K562 (cell line): Measurements from ENCODE around the gene IL31. TPM values are rescaled to one million over a fixed set of nuclear protein-coding genes. Genes with fewer than 3 reads are reported as not detected.

Experiments
- ATAC-seq: fragments of 200-7000 bp; cut with Tn5 transposase; 3 replicates; pipeline ENCODE4 v1.9.1; 2020; ENCODE audit warnings: moderate library complexity
- BruUV-seq: library from RNA; stranded (reverse); fragments of 400-500 nt; replicated peaks from 2 replicates; lab custom pipeline; 2021; lab: Mats Ljungman, UMichigan
- CTCF ChIA-PET: fragments of 300-600 bp; formaldehyde crosslinking; extraction: SDS; loops from one replicate; lab custom pipeline; 2021; ENCODE audit warnings: low intra/inter-chr PET ratio; lab: Yijun Ruan, JAX
- POLR2A ChIA-PET: fragments of 300-600, 350-650 bp; sonication (Branson Sonifier 250); formaldehyde crosslinking; extraction: SDS; loops from one replicate; lab custom pipeline; 2021; ENCODE audit warnings: antibody characterized with exemption, inconsistent platforms; lab: Yijun Ruan, JAX
- DNase-seq, 4 experiments: peaks; one replicate each; pipeline versions ENCODE4 v3.0.0 to v3.0.0-alpha.2; 2011 to 2018; ENCODE audit warnings: low spot score in 3 of 4, mixed read lengths in 3 of 4; ENCODE audit errors: extremely low read depth in 1 of 4
- FAIRE-seq: peaks from 2 replicates; lab custom pipeline; 2011; peaks lifted over from hg19 to GRCh38; lab: Jason Lieb, UNC
- H2AFZ ChIP-seq: 2 replicates; pipeline ENCODE4 v1.6.0; 2011; ENCODE audit warnings: low read depth, low read length, control low read depth, inconsistent platforms
- H3K27ac ChIP-seq: fragments of 200-600 bp; 3 replicates; pipeline ENCODE4 v1.8.0; 2011; ENCODE audit warnings: low read depth, mild to moderate bottlenecking, control low read depth, inconsistent platforms, low read length, moderate library complexity, mixed read lengths; ENCODE audit errors: extremely low read depth
- H3K27me3 ChIP-seq, 2 experiments: fragments of 300-600 bp in 1 of 2; 2 replicates in 1 of 2; 3 replicates in 1 of 2; pipeline versions ENCODE4 v1.6.0 to v1.8.0; 2011; ENCODE audit warnings: inconsistent platforms in 2 of 2, low read length in 2 of 2, mild to moderate bottlenecking in 1 of 2, mixed read lengths in 1 of 2, moderate library complexity in 1 of 2; ENCODE audit not compliant: control insufficient read depth in 2 of 2, insufficient read depth in 2 of 2
- H3K36me3 ChIP-seq: fragments of 300-600 bp; 3 replicates; pipeline ENCODE4 v1.8.0; 2011; ENCODE audit warnings: mild to moderate bottlenecking, low read length, inconsistent platforms; ENCODE audit not compliant: control insufficient read depth, insufficient read depth
- H3K4me1 ChIP-seq, 2 experiments: fragments of 200-600 bp in 1 of 2; replicated peaks in 1 of 2; 2 replicates in 1 of 2; 3 replicates in 1 of 2; pipeline versions ENCODE4 v1.5.1 to v1.8.0; 2011; ENCODE audit warnings: inconsistent platforms in 2 of 2, low read length in 2 of 2, mild to moderate bottlenecking in 1 of 2, mixed read lengths in 1 of 2, moderate library complexity in 1 of 2; ENCODE audit not compliant: control insufficient read depth in 2 of 2, insufficient read depth in 2 of 2
- H3K4me2 ChIP-seq: 2 replicates; pipeline ENCODE4 v1.6.1; 2011; ENCODE audit warnings: low read length, control low read depth, inconsistent platforms, mixed read lengths; ENCODE audit not compliant: insufficient read depth
- H3K4me3 ChIP-seq: fragments of 200-600 bp; sonication (generic), shearing (Covaris generic); 2 replicates; pipeline ENCODE4 v1.5.1; 2016; ENCODE audit warnings: control low read depth, inconsistent platforms
- H3K79me2 ChIP-seq: fragments of 200-600 bp; 3 replicates; pipeline ENCODE4 v1.8.0; 2011; ENCODE audit warnings: low read length, inconsistent platforms; ENCODE audit not compliant: control insufficient read depth, insufficient read depth
- H3K9ac ChIP-seq, 2 experiments: 2 replicates each; pipeline versions ENCODE4 v1.6.0 to v1.6.1; 2011; ENCODE audit warnings: low read depth in 2 of 2, low read length in 2 of 2, control low read depth in 1 of 2, inconsistent platforms in 1 of 2, mild to moderate bottlenecking in 1 of 2, mixed read lengths in 1 of 2; ENCODE audit not compliant: insufficient read depth in 1 of 2
- H3K9me1 ChIP-seq: one replicate; pipeline ENCODE4 v1.6.0; 2011; ENCODE audit warnings: inconsistent platforms, mild to moderate bottlenecking, low read length, moderate library complexity; ENCODE audit not compliant: control insufficient read depth, insufficient read depth
- H3K9me3 ChIP-seq: replicated peaks from 2 replicates; pipeline ENCODE4 v1.5.1; 2011; ENCODE audit warnings: low read depth, low read length, inconsistent platforms; ENCODE audit not compliant: control insufficient read depth, insufficient read depth
- H4K20me1 ChIP-seq: replicated peaks from 2 replicates; pipeline ENCODE4 v1.6.1; 2011; ENCODE audit warnings: low read length, inconsistent platforms, mixed read lengths; ENCODE audit not compliant: control insufficient read depth, insufficient read depth
- ARNT ChIP-seq, 2 experiments: fragments of 450-650 bp; IDR thresholded peaks; 2 replicates each; pipeline ENCODE4 v1.6.1; 2016; ENCODE audit warnings: mild to moderate bottlenecking in 1 of 2
- CBX3 ChIP-seq, 2 experiments: IDR thresholded peaks; 1 replicate in 1 of 2; 2 replicates in 1 of 2; pipeline ENCODE4 v1.6.1; 2012; ENCODE audit warnings: inconsistent platforms in 2 of 2, low read length in 2 of 2, borderline replicate concordance in 1 of 2, control low read depth in 1 of 2
- FIP1L1 ChIP-seq: fragments of 200-400 bp; formaldehyde crosslinking; IDR thresholded peaks from 2 replicates; pipeline ENCODE4 v1.6.1; 2018; ENCODE audit warnings: mild to moderate bottlenecking, low read depth, low read length; ENCODE audit not compliant: poor library complexity, severe bottlenecking
- IRF9 ChIP-seq: fragments of 450-650 bp; IDR thresholded peaks from 2 replicates; pipeline ENCODE4 v1.6.1; 2016; ENCODE audit warnings: missing biosample characterization, missing genetic modification characterization
- RBBP5 ChIP-seq: fragments of 200-600 bp; sonication (generic); IDR thresholded peaks from 2 replicates; pipeline ENCODE4 v1.6.1; 2012; ENCODE audit warnings: borderline replicate concordance, mild to moderate bottlenecking, low read length, control low read depth, inconsistent platforms; ENCODE audit not compliant: insufficient read depth, poor library complexity, severe bottlenecking
- ZNF609 ChIP-seq: sonication (generic); formaldehyde crosslinking; IDR thresholded peaks from 2 replicates; pipeline ENCODE4 v1.8.1; 2023; ENCODE audit warnings: missing genetic modification reagents, mild to moderate bottlenecking, borderline replicate concordance
- WGBS: fragments of 100-300 bp; shearing (Covaris generic); methylation state at CpG from one replicate; pipeline ENCODE4 v1.1.6; 2016; ENCODE audit warnings: low coverage, mixed read lengths; ENCODE audit not compliant: insufficient coverage; ENCODE audit errors: missing lambda C conversion rate; 5-methylcytosine and 5-hydroxymethylcytosine counted together
- in situ Hi-C: fragments of 300-500 bp; cut with MboI; formaldehyde crosslinking; loops from 4 replicates; pipeline ENCODE4 v1.15.0; 2018; ENCODE audit warnings: inconsistent platforms, mixed read lengths
- intact Hi-C: fragments of 100-400 bp; cut with micrococcal nuclease; formaldehyde crosslinking; loops from 2 replicates; pipeline ENCODE4 v1.14.2; 2022
- polyA plus RNA-seq, 8 experiments: library from polyadenylated mRNA; depleted of rRNA in 4 of 8; stranded (reverse) in 5 of 8; unstranded in 3 of 8; fragments of >200 nt; fragmentation: Nextera tagmentation in 2 of 8; fragmentation: Illumina TruSeq in 1 of 8; extraction: Ambion mirVana in 2 of 8; extraction: Trizol in 1 of 8; gene quantifications; 2 replicates each; pipeline versions ENCODE4 v1.2.1 to v1.2.3, GENCODE V29; 2011 to 2014; ENCODE audit warnings: inconsistent platforms in 1 of 8, missing spikeins in 1 of 8
- total RNA-seq, 7 experiments: library from RNA; depleted of rRNA in 6 of 7; stranded (reverse); fragments of >200 nt in 6 of 7; fragmentation: Illumina TruSeq in 2 of 7; extraction: Trizol in 2 of 7; gene quantifications; 2 replicates each; pipeline versions ENCODE4 v1.2.1 to v1.2.3, GENCODE V29; 2011 to 2021; ENCODE audit warnings: low replicate concordance in 1 of 7

IL31 gene
- total and polyA plus RNA-seq, 9 of the 15 experiments (the other 6 are each of a cell fraction or from before 2014, with no cell fraction given), result not detected

- intact Hi-C loops (no loop called here), in situ Hi-C loops (no loop called here)
- Histone ChIP-seq H3K9me3 (no peaks in the 10 kb centered on the region), H3K9me1 (no peaks in the 10 kb centered on the region), H3K79me2 (no peaks in the 10 kb centered on the region), H3K9ac (no peak overlapping the region), H2AFZ (no peak overlapping the region), H3K27me3 (peaks cover 19 to 31% of the 10 kb centered on the region in 2 experiments; a peak in 4 of 5 replicates), H3K4me1 (no peaks in the 10 kb centered on the region; a peak in 2 of 5 replicates), H4K20me1 (no peaks in the 10 kb centered on the region), H3K4me2 (no peak overlapping the region), H3K36me3 (no peaks in the 10 kb centered on the region), H3K27ac (no peak overlapping the region), H3K4me3 (no peak overlapping the region)
- no peak for FAIRE-seq
- no peak for DNase-seq
- WGBS, result 35% methylated on average over 10 of the region's 10 CpGs
- no peak for ATAC-seq
- TF ChIP-seq CBX3 (IDR thresholded peaks at IDR 0.05; ENCODE audit: borderline replicate concordance in 1 of 2, low read length in 2 of 2), result no peak
- TF ChIP-seq IRF9 (tag), result no peak
- no peak for TF ChIP-seq FIP1L1
- TF ChIP-seq ZNF609 (CRISPR knock-in tag), result no peak
- TF ChIP-seq ARNT (IDR thresholded peaks at IDR 0.05), result no peak
- TF ChIP-seq RBBP5, result no peak
- ChIA-PET CTCF (no interaction called here), POLR2A (interaction anchor here (0.7 to 1.3 kb wide), 3 partner anchors 14 to 20 kb away, joined by 3 to 5 read pairs (median 3); partner anchors contain the start of gene LRRC43)
- no TSS peak for BruUV-seq
These were observed 6.6 kb downstream of the IL31 start for GRCh38 chr12:122167356-122167925.
